HEK293 (cell line): ENCODE data around the gene DKK3.

ENCODE experiments used
- TF ChIP-seq, protein P1 (sequence below): IDR thresholded peaks from 2 replicates; pipeline ENCODE4 v1.6.1; 2011; ENCODE audit warnings: mild to moderate bottlenecking, low read depth, low read length, borderline replicate concordance
- TF ChIP-seq, protein P2 (sequence below): fragments of 450-650 bp; formaldehyde crosslinking; IDR thresholded peaks from 2 replicates; pipeline ENCODE4 v1.5.1; 2016; ENCODE audit warnings: missing biosample characterization, missing genetic modification characterization
- TF ChIP-seq, protein P3 (sequence below): fragments of 450-650 bp; formaldehyde crosslinking; IDR thresholded peaks from 2 replicates; pipeline ENCODE4 v1.5.1; 2016; ENCODE audit warnings: missing biosample characterization, missing genetic modification characterization

DNA sequence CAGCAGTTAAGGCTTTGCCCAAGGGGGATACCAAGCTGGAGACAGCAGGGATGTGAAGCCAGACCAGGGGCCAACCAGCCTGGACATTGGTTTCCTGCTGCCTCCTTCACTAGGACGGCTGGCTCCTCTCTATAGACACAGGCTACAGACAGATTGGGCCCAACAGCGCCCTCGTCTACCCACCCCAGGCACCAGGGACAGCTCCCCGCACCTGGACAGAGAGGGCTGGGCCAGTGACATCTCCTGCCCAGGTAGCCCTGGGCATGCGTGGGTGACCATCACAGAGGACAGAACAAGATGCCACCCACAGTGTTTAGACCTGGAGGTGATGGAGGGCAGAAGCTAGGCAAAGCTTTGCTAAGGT is 1.2 kb downstream of the DKK3 start:
- TF ChIP-seq, protein P1, sequence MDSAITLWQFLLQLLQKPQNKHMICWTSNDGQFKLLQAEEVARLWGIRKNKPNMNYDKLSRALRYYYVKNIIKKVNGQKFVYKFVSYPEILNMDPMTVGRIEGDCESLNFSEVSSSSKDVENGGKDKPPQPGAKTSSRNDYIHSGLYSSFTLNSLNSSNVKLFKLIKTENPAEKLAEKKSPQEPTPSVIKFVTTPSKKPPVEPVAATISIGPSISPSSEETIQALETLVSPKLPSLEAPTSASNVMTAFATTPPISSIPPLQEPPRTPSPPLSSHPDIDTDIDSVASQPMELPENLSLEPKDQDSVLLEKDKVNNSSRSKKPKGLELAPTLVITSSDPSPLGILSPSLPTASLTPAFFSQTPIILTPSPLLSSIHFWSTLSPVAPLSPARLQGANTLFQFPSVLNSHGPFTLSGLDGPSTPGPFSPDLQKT: no peak
- TF ChIP-seq, protein P2, sequence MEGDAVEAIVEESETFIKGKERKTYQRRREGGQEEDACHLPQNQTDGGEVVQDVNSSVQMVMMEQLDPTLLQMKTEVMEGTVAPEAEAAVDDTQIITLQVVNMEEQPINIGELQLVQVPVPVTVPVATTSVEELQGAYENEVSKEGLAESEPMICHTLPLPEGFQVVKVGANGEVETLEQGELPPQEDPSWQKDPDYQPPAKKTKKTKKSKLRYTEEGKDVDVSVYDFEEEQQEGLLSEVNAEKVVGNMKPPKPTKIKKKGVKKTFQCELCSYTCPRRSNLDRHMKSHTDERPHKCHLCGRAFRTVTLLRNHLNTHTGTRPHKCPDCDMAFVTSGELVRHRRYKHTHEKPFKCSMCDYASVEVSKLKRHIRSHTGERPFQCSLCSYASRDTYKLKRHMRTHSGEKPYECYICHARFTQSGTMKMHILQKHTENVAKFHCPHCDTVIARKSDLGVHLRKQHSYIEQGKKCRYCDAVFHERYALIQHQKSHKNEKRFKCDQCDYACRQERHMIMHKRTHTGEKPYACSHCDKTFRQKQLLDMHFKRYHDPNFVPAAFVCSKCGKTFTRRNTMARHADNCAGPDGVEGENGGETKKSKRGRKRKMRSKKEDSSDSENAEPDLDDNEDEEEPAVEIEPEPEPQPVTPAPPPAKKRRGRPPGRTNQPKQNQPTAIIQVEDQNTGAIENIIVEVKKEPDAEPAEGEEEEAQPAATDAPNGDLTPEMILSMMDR (tag by site-specific recombination): no peak
- TF ChIP-seq, protein P3, sequence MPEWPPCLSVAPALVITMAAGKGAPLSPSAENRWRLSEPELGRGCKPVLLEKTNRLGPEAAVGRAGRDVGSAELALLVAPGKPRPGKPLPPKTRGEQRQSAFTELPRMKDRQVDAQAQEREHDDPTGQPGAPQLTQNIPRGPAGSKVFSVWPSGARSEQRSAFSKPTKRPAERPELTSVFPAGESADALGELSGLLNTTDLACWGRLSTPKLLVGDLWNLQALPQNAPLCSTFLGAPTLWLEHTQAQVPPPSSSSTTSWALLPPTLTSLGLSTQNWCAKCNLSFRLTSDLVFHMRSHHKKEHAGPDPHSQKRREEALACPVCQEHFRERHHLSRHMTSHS (tag by site-specific recombination): no peak
